Measurements from ENCODE around the gene LEMD2. TPM values are rescaled to one million over a fixed set of nuclear protein-coding genes. Genes with fewer than 3 reads are reported as not detected.

The LEMD2 gene
- total RNA-seq, 4 donors from 2014 or later: 31.0 to 83.3 (median 37.6) TPM

DNA sequence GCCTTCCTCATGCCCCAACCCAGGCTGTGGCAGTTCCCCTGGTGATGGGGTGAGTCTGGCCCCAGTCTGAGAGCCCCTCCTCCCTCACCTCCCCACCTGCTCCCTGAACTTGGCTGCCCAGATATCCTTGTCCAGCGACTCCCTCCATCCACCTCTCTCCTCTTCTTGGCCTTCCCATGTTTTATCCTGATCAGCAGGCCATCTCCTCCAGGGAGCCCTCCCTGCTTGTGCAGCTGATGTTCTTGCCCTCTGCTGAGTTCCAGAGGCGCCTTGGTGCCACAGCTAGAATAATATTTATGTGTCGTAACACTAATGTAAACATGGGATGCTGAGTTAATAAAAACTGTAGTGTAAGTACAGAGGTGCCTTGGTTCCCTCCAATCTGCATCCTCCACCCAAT is 31.8 kb downstream of the LEMD2 start:
- no peak overlapping the region for H3K27ac ChIP-seq
- DNase-seq: no peak
- no peaks in the 10 kb centered on the region for H3K36me3 ChIP-seq
- H3K27me3 ChIP-seq: no peaks in the 10 kb centered on the region
- TF ChIP-seq, protein P1, sequence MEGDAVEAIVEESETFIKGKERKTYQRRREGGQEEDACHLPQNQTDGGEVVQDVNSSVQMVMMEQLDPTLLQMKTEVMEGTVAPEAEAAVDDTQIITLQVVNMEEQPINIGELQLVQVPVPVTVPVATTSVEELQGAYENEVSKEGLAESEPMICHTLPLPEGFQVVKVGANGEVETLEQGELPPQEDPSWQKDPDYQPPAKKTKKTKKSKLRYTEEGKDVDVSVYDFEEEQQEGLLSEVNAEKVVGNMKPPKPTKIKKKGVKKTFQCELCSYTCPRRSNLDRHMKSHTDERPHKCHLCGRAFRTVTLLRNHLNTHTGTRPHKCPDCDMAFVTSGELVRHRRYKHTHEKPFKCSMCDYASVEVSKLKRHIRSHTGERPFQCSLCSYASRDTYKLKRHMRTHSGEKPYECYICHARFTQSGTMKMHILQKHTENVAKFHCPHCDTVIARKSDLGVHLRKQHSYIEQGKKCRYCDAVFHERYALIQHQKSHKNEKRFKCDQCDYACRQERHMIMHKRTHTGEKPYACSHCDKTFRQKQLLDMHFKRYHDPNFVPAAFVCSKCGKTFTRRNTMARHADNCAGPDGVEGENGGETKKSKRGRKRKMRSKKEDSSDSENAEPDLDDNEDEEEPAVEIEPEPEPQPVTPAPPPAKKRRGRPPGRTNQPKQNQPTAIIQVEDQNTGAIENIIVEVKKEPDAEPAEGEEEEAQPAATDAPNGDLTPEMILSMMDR (IDR thresholded peaks at IDR 0.05): no peak
- TF ChIP-seq POLR2A (IDR thresholded peaks at IDR 0.05): no peak
- peaks cover 0 to 6% of the 10 kb centered on the region in 2 donors for H3K4me1 ChIP-seq
- H3K9me3 ChIP-seq: no peaks in the 10 kb centered on the region
- intact Hi-C loops (cut with DNase I; ENCODE audit: low total_unique reads): no loop called here
- H3K4me3 ChIP-seq: no peak overlapping the region

DNA sequence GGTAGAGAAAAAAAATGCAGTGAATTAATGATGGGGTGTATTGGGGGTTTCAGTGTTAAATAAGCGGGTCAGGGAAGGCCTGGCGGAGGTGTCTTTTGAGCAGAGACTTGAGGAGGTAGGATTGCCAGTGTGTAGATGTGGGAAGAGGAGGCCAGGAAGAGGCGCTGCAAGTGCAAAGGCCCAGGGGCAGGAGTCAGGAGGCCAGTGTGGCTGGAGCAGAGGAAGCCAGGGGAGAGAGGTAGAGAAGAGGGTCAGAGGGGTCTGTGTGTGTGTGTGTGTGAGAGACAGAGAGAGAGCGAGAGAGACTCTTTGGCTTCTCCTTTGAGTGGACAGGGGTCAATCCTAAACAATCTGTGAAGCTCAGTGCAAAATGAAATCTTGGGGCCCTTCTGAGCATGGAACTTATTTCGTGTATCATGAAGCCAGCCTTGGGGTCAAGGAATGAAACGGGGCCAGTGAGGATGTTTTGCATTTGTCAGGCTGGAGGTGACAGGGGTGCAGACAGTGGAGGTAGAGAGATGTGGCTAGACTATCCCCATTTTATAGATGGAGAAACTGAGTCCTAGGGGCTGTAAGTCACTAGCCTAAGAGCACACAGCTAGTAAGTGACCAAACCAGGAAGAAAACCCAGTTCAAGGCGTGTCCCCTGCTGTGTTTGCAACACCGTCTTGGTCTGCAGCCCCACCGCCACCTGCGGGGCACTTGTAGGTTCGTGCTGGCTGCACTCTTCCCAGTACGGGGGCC is 32.5 kb downstream of the LEMD2 start:
- H3K4me3 ChIP-seq: no peak overlapping the region
- H3K27me3 ChIP-seq: no peaks in the 10 kb centered on the region
- no peaks in the 10 kb centered on the region for H3K36me3 ChIP-seq
- no peaks in the 10 kb centered on the region for H3K9me3 ChIP-seq
- H3K4me1 ChIP-seq: peaks cover 0 to 4% of the 10 kb centered on the region in 2 donors
- no peak for TF ChIP-seq POLR2A (IDR thresholded peaks at IDR 0.05)
- TF ChIP-seq, protein P1 (IDR thresholded peaks at IDR 0.05): no peak
- intact Hi-C loops (cut with DNase I; ENCODE audit: low total_unique reads): no loop called here
- DNase-seq: no peak
- H3K27ac ChIP-seq: no peak overlapping the region

DNA sequence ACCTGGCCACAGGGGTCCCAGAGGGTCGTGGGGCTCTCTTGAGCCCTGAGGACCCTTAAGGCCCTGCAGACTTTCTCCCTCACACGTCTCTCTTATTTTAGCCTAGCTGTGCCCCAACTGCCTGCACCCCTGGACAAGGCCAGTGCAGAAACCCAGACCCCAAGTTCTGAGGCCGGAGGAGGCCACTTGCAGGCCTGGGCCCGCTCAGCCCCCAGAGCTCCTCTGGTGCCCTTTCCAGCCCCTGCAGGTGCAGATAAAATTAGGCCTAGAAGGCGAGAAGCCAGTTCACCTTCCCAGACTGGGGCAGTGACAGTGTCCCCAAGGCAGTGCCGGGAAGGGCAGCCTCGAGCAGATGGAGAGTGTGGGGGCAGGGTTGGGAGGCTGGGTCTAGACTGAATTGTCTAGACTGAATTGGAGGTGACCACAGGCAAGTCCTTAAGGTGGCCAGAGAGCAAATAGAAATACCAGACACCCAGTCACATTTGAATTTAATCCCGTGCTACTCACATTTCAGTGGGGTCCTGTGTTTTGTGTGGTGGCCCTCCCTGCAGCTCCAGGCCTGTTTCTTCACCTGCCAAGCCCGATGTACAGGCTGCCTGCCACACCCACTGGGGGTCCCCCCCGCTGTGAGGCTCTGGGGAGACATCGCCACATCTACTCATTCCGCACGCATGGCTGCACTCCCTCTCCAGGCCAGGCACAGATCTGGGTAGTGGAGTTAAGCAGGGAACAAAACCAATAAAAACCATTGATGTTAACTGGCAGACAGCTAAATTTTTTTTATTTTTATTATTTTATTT is 33.7 kb downstream of the LEMD2 start:
- Histone ChIP-seq H3K27me3 (no peaks in the 10 kb centered on the region), H3K9me3 (no peaks in the 10 kb centered on the region), H3K27ac (no peak overlapping the region), H3K4me1 (peaks cover 0 to 5% of the 10 kb centered on the region in 2 donors), H3K4me3 (no peak overlapping the region), H3K36me3 (no peaks in the 10 kb centered on the region)
- TF ChIP-seq POLR2A (IDR thresholded peaks at IDR 0.05): no peak
- intact Hi-C loops (cut with DNase I; ENCODE audit: low total_unique reads): no loop called here
- no peak for DNase-seq

DNA sequence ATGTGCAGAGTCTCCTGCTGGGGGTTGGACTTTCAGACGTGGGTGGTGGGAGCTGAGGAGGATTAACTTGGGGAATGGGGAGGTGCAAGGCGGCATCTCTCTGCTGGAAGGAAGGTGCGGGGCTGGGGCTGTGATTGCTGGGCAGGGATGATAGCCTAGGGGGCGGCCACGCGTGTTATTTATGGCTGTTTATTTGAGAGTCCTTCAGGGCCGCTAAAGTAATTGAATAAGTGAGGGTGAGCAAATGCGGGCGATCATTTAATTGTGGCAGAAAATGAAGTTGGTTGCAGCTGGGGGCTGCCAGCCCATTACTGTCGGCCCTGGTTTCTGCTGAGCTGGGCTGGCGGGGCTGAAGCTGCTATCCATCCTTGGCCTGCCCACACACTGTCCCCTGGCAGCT is 34.7 kb downstream of the LEMD2 start:
- no peak overlapping the region for H3K27ac ChIP-seq
- no peaks in the 10 kb centered on the region for H3K9me3 ChIP-seq
- intact Hi-C loops (cut with DNase I; ENCODE audit: low total_unique reads): no loop called here
- peaks cover 0 to 5% of the 10 kb centered on the region in 2 donors for H3K4me1 ChIP-seq
- TF ChIP-seq POLR2A (IDR thresholded peaks at IDR 0.05): no peak
- TF ChIP-seq, protein P1 (IDR thresholded peaks at IDR 0.05): no peak
- no peak overlapping the region for H3K4me3 ChIP-seq
- DNase-seq: no peak
- H3K27me3 ChIP-seq: no peaks in the 10 kb centered on the region
- H3K36me3 ChIP-seq: no peaks in the 10 kb centered on the region

DNA sequence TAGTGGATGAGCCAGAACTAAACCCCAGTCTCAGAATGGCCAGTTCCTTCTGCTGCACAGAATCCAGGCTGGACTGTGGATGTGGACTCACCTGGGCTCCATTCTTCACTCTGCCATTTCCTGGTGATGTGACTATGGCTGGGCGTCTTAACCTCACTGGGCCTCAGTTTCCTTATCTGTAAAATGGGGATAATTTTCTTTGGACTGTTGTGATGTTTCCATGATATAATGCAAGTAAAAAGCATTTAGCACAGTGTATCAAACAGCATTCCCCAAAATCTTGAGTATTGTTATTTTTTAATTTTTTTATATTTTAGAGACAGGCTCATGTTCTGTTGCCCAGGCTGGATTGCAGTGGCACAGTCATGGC is 36.3 kb downstream of the LEMD2 start:
- no peak for DNase-seq
- Histone ChIP-seq H3K4me3 (no peak overlapping the region), H3K9me3 (no peaks in the 10 kb centered on the region), H3K27me3 (no peaks in the 10 kb centered on the region), H3K27ac (no peak overlapping the region), H3K4me1 (peaks cover 0 to 5% of the 10 kb centered on the region in 2 donors), H3K36me3 (no peaks in the 10 kb centered on the region)
- TF ChIP-seq POLR2A (IDR thresholded peaks at IDR 0.05): no peak
- TF ChIP-seq, protein P1 (IDR thresholded peaks at IDR 0.05): no peak
- intact Hi-C loops (cut with DNase I; ENCODE audit: low total_unique reads): no loop called here
